ENCODE measurements around the gene LCP2. TPM values are rescaled to one million over a fixed set of nuclear protein-coding genes. Genes with fewer than 3 reads are reported as not detected.

LCP2 gene
- total RNA-seq (2021; fragmentation: NEBNext Ultra II Directional; extraction: Animal tissue kit (Norgen Biotek cat#: 25700)): 0.26 and 0.42 TPM in 2 replicates
- polyA plus RNA-seq (2011; rRNA removed): 0.11 and 0.33 TPM in 2 replicates
- polyA plus RNA-seq (2011; cell fraction: cytosol; rRNA removed): 0.25 TPM
- not detected for polyA plus RNA-seq (2011; cell fraction: nucleus; rRNA removed)
- 0.14 to 0.25 TPM (median 0.19 TPM) in 4 replicates for polyA plus RNA-seq (2012, experiment 1 of 2)
- polyA plus RNA-seq (2012, experiment 2 of 2): 0.08 TPM
- polyA plus RNA-seq (2013, experiment 1 of 2): 0.47 TPM
- polyA plus RNA-seq (2013, experiment 2 of 2): 0.37 TPM
- 0.22 and 0.24 TPM in 2 replicates for polyA minus RNA-seq (2011; rRNA and poly(A)+ RNA removed)
- polyA minus RNA-seq (2011; cell fraction: cytosol; rRNA and poly(A)+ RNA removed): not detected
- 0.30 TPM for polyA minus RNA-seq (2011; cell fraction: nucleus; rRNA and poly(A)+ RNA removed)
- long read RNA-seq, experiment 1, partial matches to known transcripts: 1 of 2 reads
- long read RNA-seq, experiment 1, other reads (novel, unspliced or antisense): 0 of 2 reads
- long read RNA-seq, experiment 2, partial matches to known transcripts: 1 of 1 reads
- long read RNA-seq, experiment 2, other reads (novel, unspliced or antisense): 0 of 1 reads

DNA sequence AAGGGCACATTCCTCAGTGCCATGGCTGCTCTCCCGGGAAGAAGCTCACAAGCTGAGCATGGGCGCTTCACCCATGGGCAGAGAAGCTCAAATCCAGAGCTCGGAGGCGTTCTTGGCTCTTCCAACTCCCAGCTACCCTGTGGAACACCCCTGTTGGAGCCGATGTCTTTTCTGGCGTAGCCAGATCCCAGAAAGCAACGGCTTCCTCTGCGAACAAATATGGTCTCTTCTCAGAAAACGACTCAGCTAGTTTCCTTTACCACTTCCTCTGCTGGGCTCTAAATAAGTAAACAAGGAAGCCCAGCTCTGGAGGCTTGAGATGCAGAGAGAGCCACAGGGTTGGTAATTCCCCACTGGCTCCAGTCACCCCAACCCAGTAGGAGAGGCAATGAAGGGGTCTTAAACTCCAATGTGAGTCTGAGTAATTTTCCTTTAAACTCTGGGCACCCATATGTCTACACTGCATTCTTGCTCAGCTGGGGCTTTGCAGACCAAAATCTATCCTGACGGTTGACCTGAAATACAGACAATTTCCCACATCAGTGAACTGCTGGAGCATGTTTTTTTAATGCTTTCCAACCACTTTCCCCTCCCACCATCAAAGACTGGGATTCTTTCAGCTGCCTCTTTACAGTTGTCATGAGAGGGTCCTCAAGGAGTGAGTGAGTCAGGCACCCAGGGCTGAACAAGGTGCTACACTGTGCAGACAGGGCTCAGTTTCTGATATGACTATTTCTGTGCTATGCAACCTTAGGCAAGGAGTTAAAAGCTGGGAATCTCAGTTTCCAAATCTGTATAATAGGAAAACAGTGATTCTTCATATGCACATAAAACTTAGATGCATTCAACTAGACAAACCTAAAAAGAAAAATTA, at the start of gene LCP2:
Gene LCP2, minus strand, starts transcription at position 189 of the 874 bp plus-strand sequence. Its CDS starts 166 bp downstream, at position 23.
- CTCF ChIA-PET (ENCODE audit: partially characterized antibody): interaction anchor here (0.7 to 2.4 kb wide), 10 partner anchors 7 to 72 kb away, joined by 3 to 12 read pairs (median 4); no protein-coding TSS in a partner anchor
- Histone ChIP-seq H4K5ac (ENCODE audit: insufficient read length, low read depth, low read length) (no peak within 1 kb of the TSS), H2BK5ac (ENCODE audit: low read depth, low read length) (no peak within 1 kb of the TSS), H3K36me3 (ENCODE audit: control insufficient read depth in 2 of 4, insufficient read depth in 4 of 4, low read length in 3 of 4) (no peaks in the 10 kb centered on the region), H2BK120ac (replicated peaks; ENCODE audit: low read depth, low read length) (no peak within 1 kb of the TSS), H3K27ac (ENCODE audit: low read depth, low read length) (no peak within 1 kb of the TSS), H3K79me2 (ENCODE audit: control insufficient read depth in 1 of 2, insufficient read depth in 2 of 2, low read length in 2 of 2) (no peaks in the 10 kb centered on the region), H3K14ac (ENCODE audit: insufficient read length) (no peak within 1 kb of the TSS), H3K9me3 (ENCODE audit: insufficient read depth in 2 of 2, low read depth in 1 of 2, low read length in 1 of 2) (no peaks in the 10 kb centered on the region), H3K56ac (replicated peaks; ENCODE audit: insufficient read length, low read depth, low read length) (no peak within 1 kb of the TSS), H2BK15ac (ENCODE audit: low read length) (no peak within 1 kb of the TSS), H4K20me1 (replicated peaks in 1 of 2; ENCODE audit: control insufficient read depth in 1 of 2, insufficient read depth in 2 of 2, low read length in 2 of 2) (no peaks in the 10 kb centered on the region), H2AFZ (ENCODE audit: low read length) (no peak within 1 kb of the TSS), H2AK5ac (ENCODE audit: low read depth, low read length) (no peak within 1 kb of the TSS), H2BK20ac (ENCODE audit: low read length) (no peak within 1 kb of the TSS), H3K4me1 (replicated peaks in 1 of 4; ENCODE audit: control insufficient read depth in 3 of 4, insufficient read depth in 4 of 4, low read length in 3 of 4) (peaks cover 0 to 8% (median 3%) of the 10 kb centered on the region in 4 experiments; a peak in 4 of 7 replicates), H3K9ac (replicated peaks in 1 of 4; ENCODE audit: extremely low read depth in 1 of 4, low read depth in 3 of 4, low read length in 3 of 4) (no peak within 1 kb of the TSS), H3K23ac (ENCODE audit: insufficient read length) (no peak within 1 kb of the TSS), H3K4me2 (ENCODE audit: insufficient read depth in 1 of 2, low read depth in 2 of 2, low read length in 2 of 2) (no peak within 1 kb of the TSS), H4K8ac (ENCODE audit: extremely low read depth, insufficient read depth, low read length) (no peak within 1 kb of the TSS), H4K91ac (replicated peaks; ENCODE audit: insufficient read length, low read length) (no peak within 1 kb of the TSS), H3K18ac (ENCODE audit: extremely low read depth, low read length) (no peak within 1 kb of the TSS), H3K4ac (replicated peaks; ENCODE audit: insufficient read length, low read depth, low read length) (no peak within 1 kb of the TSS), H2BK12ac (ENCODE audit: low read depth, low read length) (no peak within 1 kb of the TSS), H3K23me2 (ENCODE audit: low read depth, low read length) (no peaks in the 10 kb centered on the region), H3K4me3 (ENCODE audit: extremely low read depth in 1 of 4, insufficient read depth in 2 of 4, low read depth in 3 of 4, low read length in 4 of 4) (no peak within 1 kb of the TSS), H3K27me3 (replicated peaks in 1 of 4; ENCODE audit: control insufficient read depth in 3 of 4, extremely low read depth in 1 of 4, insufficient read depth in 3 of 4, low read length in 3 of 4) (peaks cover 0 to 1% (median 0%) of the 10 kb centered on the region in 4 experiments; a peak in 3 of 7 replicates), H3K79me1 (ENCODE audit: low read depth, low read length) (no peaks in the 10 kb centered on the region)
- FAIRE-seq (no peak), DNase-seq (ENCODE audit: low read depth in 1 of 2, low spot score in 2 of 2) (no peak)
- POLR2A ChIA-PET (ENCODE audit: partially characterized antibody): interaction anchor here (1.1 kb wide), 1 partner anchor 19 kb away, joined by 5 read pairs; no protein-coding TSS in a partner anchor
- WGBS, 2 experiments (ENCODE audit: extremely low coverage in 1 of 2, insufficient coverage in 1 of 2, insufficient read length in 1 of 2, insufficient replicate concordance in 2 of 2, low coverage in 1 of 2, low lambda C conversion rate in 2 of 2, missing lambda C conversion rate in 1 of 2): 89% methylated on average over 10 of the region's 10 CpGs; no CpG with 5 or more reads in 1 of the 2 experiments
- TF ChIP-seq HDAC6 (IDR thresholded peaks at IDR 0.05; ENCODE audit: low read depth, low read length) (no peak), SRF (IDR thresholded peaks at IDR 0.05; ENCODE audit: low read depth, low read length) (no peak), FOSL1 (IDR thresholded peaks at IDR 0.05; ENCODE audit: insufficient read depth, low read depth, low read length) (no peak), CTBP2 (IDR thresholded peaks at IDR 0.05; ENCODE audit: borderline replicate concordance, insufficient read depth, insufficient read length, low read length) (no peak), NRF1 (IDR thresholded peaks at IDR 0.05; ENCODE audit: low read depth, low read length) (no peak), SUZ12 (IDR thresholded peaks at IDR 0.05; ENCODE audit: low read length) (no peak)
- TF ChIP-seq, protein P1, sequence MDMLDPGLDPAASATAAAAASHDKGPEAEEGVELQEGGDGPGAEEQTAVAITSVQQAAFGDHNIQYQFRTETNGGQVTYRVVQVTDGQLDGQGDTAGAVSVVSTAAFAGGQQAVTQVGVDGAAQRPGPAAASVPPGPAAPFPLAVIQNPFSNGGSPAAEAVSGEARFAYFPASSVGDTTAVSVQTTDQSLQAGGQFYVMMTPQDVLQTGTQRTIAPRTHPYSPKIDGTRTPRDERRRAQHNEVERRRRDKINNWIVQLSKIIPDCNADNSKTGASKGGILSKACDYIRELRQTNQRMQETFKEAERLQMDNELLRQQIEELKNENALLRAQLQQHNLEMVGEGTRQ (IDR thresholded peaks at IDR 0.05; ENCODE audit: low read length): no peak

All from H1 (cell line).